ENCODE measurements around the gene TOM1L2.

Gene TOM1L2

DNA sequence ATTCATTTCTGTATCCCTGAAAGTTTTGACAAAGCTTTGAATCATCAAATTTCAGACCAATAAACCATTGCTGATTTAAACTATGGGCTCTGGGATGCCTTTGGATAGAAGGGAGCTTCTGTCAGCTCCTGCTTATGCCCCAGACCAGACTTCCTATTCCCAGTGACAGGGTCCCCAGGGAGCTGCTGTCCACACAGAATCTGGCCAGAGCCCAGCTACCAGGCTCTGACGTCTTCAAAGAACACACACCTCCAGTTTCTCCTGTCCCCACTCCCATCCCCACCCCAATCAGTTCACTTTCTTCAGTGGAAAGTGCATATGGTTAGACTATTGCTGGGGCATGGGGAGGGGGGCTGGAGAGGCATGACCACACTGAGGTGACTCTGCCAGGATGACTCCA lies 83.8 kb downstream of the TOM1L2 start:
- TF ChIP-seq RAD21 (IDR thresholded peaks at IDR 0.05; ENCODE audit: low read depth) (no peak), ZBTB7A (IDR thresholded peaks at IDR 0.05; ENCODE audit: low read depth) (no peak), TAF1 (IDR thresholded peaks at IDR 0.05; ENCODE audit: low read depth) (no peak), CREB1 (IDR thresholded peaks at IDR 0.05; ENCODE audit: low read depth) (no peak), EP300 (IDR thresholded peaks at IDR 0.05; ENCODE audit: borderline replicate concordance) (no peak), NFIC (IDR thresholded peaks at IDR 0.05) (no peak), EGR1 (IDR thresholded peaks at IDR 0.05) (no peak), FOXM1 (IDR thresholded peaks at IDR 0.05; ENCODE audit: borderline replicate concordance, low read depth) (no peak), YY1 (IDR thresholded peaks at IDR 0.05; ENCODE audit: low read depth) (no peak), TCF12 (IDR thresholded peaks at IDR 0.05; ENCODE audit: low read depth) (no peak), TEAD4 (IDR thresholded peaks at IDR 0.05) (no peak), CEBPB (IDR thresholded peaks at IDR 0.05) (no peak)
- TF ChIP-seq, protein P1, sequence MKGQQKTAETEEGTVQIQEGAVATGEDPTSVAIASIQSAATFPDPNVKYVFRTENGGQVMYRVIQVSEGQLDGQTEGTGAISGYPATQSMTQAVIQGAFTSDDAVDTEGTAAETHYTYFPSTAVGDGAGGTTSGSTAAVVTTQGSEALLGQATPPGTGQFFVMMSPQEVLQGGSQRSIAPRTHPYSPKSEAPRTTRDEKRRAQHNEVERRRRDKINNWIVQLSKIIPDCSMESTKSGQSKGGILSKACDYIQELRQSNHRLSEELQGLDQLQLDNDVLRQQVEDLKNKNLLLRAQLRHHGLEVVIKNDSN (IDR thresholded peaks at IDR 0.05) = no peak
- TF ChIP-seq, protein P2, sequence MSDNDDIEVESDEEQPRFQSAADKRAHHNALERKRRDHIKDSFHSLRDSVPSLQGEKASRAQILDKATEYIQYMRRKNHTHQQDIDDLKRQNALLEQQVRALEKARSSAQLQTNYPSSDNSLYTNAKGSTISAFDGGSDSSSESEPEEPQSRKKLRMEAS (IDR thresholded peaks at IDR 0.05) = no peak
- TF ChIP-seq, protein P3, sequence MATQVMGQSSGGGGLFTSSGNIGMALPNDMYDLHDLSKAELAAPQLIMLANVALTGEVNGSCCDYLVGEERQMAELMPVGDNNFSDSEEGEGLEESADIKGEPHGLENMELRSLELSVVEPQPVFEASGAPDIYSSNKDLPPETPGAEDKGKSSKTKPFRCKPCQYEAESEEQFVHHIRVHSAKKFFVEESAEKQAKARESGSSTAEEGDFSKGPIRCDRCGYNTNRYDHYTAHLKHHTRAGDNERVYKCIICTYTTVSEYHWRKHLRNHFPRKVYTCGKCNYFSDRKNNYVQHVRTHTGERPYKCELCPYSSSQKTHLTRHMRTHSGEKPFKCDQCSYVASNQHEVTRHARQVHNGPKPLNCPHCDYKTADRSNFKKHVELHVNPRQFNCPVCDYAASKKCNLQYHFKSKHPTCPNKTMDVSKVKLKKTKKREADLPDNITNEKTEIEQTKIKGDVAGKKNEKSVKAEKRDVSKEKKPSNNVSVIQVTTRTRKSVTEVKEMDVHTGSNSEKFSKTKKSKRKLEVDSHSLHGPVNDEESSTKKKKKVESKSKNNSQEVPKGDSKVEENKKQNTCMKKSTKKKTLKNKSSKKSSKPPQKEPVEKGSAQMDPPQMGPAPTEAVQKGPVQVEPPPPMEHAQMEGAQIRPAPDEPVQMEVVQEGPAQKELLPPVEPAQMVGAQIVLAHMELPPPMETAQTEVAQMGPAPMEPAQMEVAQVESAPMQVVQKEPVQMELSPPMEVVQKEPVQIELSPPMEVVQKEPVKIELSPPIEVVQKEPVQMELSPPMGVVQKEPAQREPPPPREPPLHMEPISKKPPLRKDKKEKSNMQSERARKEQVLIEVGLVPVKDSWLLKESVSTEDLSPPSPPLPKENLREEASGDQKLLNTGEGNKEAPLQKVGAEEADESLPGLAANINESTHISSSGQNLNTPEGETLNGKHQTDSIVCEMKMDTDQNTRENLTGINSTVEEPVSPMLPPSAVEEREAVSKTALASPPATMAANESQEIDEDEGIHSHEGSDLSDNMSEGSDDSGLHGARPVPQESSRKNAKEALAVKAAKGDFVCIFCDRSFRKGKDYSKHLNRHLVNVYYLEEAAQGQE (IDR thresholded peaks at IDR 0.05; ENCODE audit: low read depth) = no peak

DNA sequence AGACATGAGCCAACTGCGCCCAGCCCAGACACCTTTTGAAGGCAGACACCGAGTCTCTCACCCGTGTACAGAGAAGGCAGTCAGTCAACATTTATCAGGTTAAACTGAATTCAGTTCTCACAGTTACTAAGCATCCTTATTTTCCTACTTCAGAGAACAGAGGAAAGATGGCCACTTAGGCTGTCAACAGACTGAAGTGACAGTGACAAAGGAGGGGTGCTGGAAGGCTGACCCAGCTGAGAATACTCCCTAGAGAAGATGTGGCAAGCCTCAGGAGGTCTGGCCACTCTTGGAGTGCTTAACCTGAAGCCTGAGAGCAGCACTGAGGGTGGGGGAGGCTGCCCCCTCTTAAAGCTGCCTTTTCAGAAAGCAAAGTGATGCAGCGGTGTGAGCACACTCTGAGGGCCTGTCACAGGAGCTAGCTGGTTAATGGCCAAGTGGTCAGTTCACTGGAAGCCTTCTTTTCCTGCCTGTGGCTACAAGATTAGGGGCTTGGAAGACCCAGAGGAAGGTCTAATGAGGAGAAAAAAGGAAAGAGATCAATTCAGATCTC lies 84.4 kb downstream of the TOM1L2 start:
- no peak for TF ChIP-seq RAD21 (IDR thresholded peaks at IDR 0.05; ENCODE audit: low read depth)
- no peak for TF ChIP-seq EGR1 (IDR thresholded peaks at IDR 0.05)
- no peak for TF ChIP-seq NFIC (IDR thresholded peaks at IDR 0.05)
- TF ChIP-seq ZBTB7A (IDR thresholded peaks at IDR 0.05; ENCODE audit: low read depth) = no peak

DNA sequence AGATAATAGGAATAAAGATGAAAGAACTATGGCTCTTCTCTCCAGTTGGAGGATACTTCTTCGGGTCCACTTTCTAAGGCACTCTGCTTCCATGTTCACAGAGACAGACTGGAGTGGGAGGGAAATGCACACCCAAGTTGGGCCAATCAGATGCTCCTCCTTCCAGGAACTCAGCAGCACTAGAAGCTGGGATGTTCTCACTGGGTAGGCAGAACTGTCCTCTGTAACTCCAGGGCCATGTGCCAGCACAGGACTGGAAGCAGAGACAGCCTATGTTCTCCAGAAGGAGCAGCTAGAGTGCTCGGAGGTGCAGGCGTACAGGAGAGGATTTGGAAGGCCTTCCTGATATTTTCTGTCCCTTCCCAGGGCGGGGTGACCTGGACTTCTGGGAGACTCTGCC lies 85.5 kb downstream of the TOM1L2 start:
- TF ChIP-seq EGR1 (IDR thresholded peaks at IDR 0.05) (no peak), NFIC (IDR thresholded peaks at IDR 0.05) (no peak), FOXM1 (IDR thresholded peaks at IDR 0.05; ENCODE audit: borderline replicate concordance, low read depth) (no peak), ZBTB7A (IDR thresholded peaks at IDR 0.05; ENCODE audit: low read depth) (no peak)
- TF ChIP-seq, protein P3 (IDR thresholded peaks at IDR 0.05; ENCODE audit: low read depth) = no peak
- TF ChIP-seq, protein P2 (IDR thresholded peaks at IDR 0.05) = no peak

DNA sequence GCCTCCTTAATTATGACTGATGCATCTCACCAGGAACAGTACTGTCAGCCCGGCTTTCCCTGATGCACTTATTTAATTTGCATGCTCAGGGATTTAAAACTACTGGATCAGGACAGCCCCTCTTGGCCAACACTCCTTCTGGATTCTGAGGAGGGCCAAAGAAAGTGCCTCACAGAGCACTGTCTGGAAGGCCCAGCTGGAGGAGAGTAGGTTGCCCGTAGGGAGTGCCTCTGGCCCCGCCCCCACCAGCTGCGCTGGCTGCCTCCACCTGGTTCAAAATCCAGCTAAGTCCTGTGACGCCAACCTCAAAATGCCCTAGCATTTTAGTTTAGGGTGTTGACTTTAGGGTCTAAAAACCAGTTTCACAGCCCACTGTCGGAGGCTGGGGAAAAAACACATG lies 86.0 kb downstream of the TOM1L2 start:
- TF ChIP-seq YY1 (IDR thresholded peaks at IDR 0.05; ENCODE audit: low read depth) (no peak), CREB1 (IDR thresholded peaks at IDR 0.05; ENCODE audit: low read depth) (no peak), TEAD4 (IDR thresholded peaks at IDR 0.05) (no peak), CEBPB (IDR thresholded peaks at IDR 0.05) (no peak), EGR1 (IDR thresholded peaks at IDR 0.05) (no peak), RAD21 (IDR thresholded peaks at IDR 0.05; ENCODE audit: low read depth) (no peak)
- TF ChIP-seq, protein P2 (IDR thresholded peaks at IDR 0.05) = no peak
- TF ChIP-seq, protein P1 (IDR thresholded peaks at IDR 0.05) = no peak

DNA sequence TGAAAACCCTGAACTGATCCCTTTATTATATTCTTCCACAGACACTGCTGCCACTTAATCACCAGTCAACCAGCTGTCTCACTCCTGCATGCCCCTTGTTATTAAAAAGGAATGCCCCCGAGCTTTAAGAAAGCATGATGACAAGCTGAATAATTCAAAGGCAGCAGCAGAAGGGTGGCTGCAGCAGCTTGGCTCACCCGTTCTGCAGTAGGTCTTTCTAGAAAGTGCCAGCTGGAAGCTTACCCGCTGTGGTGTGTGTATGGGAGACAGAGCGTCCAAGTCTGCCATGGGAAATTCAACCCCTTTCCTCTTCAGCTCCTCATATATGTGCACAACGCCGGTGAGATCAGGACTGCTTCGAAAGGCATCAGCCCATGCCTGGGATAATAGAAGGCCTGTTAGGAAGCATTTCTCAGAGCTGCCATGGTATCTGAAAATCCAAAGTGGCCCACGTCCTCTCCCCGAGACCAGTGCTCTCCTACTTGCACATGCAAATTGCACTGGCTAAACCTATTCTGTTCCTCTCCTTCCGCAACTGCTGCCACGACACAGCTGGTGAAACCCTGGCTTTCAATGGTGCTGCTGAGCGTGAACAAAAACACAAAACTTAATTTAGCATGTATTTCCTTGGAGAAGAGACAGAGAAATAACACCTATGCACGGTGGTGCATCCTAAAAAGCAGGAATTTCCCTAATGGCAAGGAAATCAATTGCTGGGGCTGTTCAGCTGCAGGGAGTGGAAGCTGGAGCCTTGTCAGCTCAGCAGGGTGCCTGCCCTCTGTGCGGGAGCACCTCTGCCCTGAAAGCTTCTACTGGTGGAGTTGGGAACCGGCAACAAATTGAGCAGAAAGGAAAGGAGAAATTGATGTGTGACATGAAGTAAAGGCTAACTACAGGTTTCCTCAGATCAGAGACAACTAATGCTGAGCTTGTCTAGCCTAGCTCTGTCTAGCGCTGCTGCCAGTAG lies 87.5 kb downstream of the TOM1L2 start:
- TF ChIP-seq, protein P3 (IDR thresholded peaks at IDR 0.05; ENCODE audit: low read depth) = no peak
- TF ChIP-seq YY1 (IDR thresholded peaks at IDR 0.05; ENCODE audit: low read depth) = no peak
- TF ChIP-seq FOXM1 (IDR thresholded peaks at IDR 0.05; ENCODE audit: borderline replicate concordance, low read depth) = no peak
- TF ChIP-seq, protein P1 (IDR thresholded peaks at IDR 0.05) = no peak
- no peak for TF ChIP-seq ZBTB7A (IDR thresholded peaks at IDR 0.05; ENCODE audit: low read depth)
- no peak for TF ChIP-seq NFIC (IDR thresholded peaks at IDR 0.05)
- TF ChIP-seq, protein P2 (IDR thresholded peaks at IDR 0.05) = no peak
- TF ChIP-seq EGR1 (IDR thresholded peaks at IDR 0.05) = no peak
- no peak for TF ChIP-seq EP300 (IDR thresholded peaks at IDR 0.05; ENCODE audit: borderline replicate concordance)
- no peak for TF ChIP-seq TCF12 (IDR thresholded peaks at IDR 0.05; ENCODE audit: low read depth)
- TF ChIP-seq RAD21 (IDR thresholded peaks at IDR 0.05; ENCODE audit: low read depth) = no peak
- no peak for TF ChIP-seq TEAD4 (IDR thresholded peaks at IDR 0.05)
- no peak for TF ChIP-seq TAF1 (IDR thresholded peaks at IDR 0.05; ENCODE audit: low read depth)
- TF ChIP-seq CEBPB (IDR thresholded peaks at IDR 0.05) = no peak

All from Ishikawa (cell line).